A673 (cell line): ENCODE data around the gene RPS2. TPM values are rescaled to one million over a fixed set of nuclear protein-coding genes. Genes with fewer than 3 reads are reported as not detected.
A peak's percentile ranks its signal among the peaks of the same experiment; 100 is the strongest.

Source experiments
- BruUV-seq: library from RNA; stranded (reverse); fragments of 400-500 nt; replicated peaks from 2 replicates; lab custom pipeline; 2021; lab: Mats Ljungman, UMichigan
- CTCF ChIA-PET: fragments of 300-600 bp; sonication (Branson Sonifier 250); formaldehyde crosslinking; loops from one replicate; lab custom pipeline; 2022; ENCODE audit warnings: antibody characterized with exemption; lab: Charles Lee
- POLR2A ChIA-PET: fragments of 300-600 bp; sonication (Branson Sonifier 250); formaldehyde crosslinking; loops from one replicate; lab custom pipeline; 2022; ENCODE audit warnings: antibody characterized with exemption; ENCODE audit not compliant: low non-redundant PET; lab: Charles Lee
- DNase-seq: peaks from one replicate; pipeline ENCODE4 v3.0.0-alpha.2; 2015; ENCODE audit warnings: low spot score
- H3K27ac ChIP-seq: fragments of 200-600 bp; sonication (generic); 2 replicates; pipeline ENCODE4 v1.5.1; 2016; ENCODE audit warnings: mixed run types, low read depth, mild to moderate bottlenecking, mixed read lengths, antibody characterized with exemption, low read length; ENCODE audit not compliant: poor library complexity, severe bottlenecking
- H3K27me3 ChIP-seq: fragments of 200-600 bp; sonication (generic); replicated peaks from 2 replicates; pipeline ENCODE4 v1.6.1; 2017; ENCODE audit warnings: mixed run types, low read depth, mild to moderate bottlenecking, mixed read lengths, antibody characterized with exemption, low read length; ENCODE audit not compliant: insufficient read depth, poor library complexity
- H3K36me3 ChIP-seq: fragments of 200-600 bp; sonication (generic); 2 replicates; pipeline ENCODE4 v1.6.1; 2016; ENCODE audit warnings: mixed run types, mild to moderate bottlenecking, mixed read lengths, antibody characterized with exemption, low read length; ENCODE audit not compliant: insufficient read depth, poor library complexity, severe bottlenecking
- H3K4me1 ChIP-seq: fragments of 200-600 bp; sonication (generic); 2 replicates; pipeline ENCODE4 v1.6.1; 2017; ENCODE audit warnings: mixed run types, mild to moderate bottlenecking, mixed read lengths, antibody characterized with exemption, low read length; ENCODE audit not compliant: insufficient read depth, poor library complexity, severe bottlenecking
- H3K4me3 ChIP-seq: fragments of 200-600 bp; sonication (generic); 2 replicates; pipeline ENCODE4 v1.5.1; 2016; ENCODE audit warnings: low read depth, mixed run types, mild to moderate bottlenecking, mixed read lengths, low read length; ENCODE audit not compliant: poor library complexity, severe bottlenecking
- H3K9me3 ChIP-seq: fragments of 200-600 bp; sonication (generic); 2 replicates; pipeline ENCODE4 v1.6.1; 2016; ENCODE audit warnings: mixed run types, low read depth, mild to moderate bottlenecking, mixed read lengths, antibody characterized with exemption, low read length; ENCODE audit not compliant: poor library complexity, severe bottlenecking
- CTCF ChIP-seq: fragments of 300-800, 200-600 bp; sonication (generic); conservative IDR thresholded peaks from 2 replicates; pipeline ENCODE4 v1.5.1; 2017; ENCODE audit warnings: low read depth, mild to moderate bottlenecking, antibody characterized with exemption, low read length, moderate library complexity, mixed read lengths
- EZH2 ChIP-seq: fragments of 200-600 bp; sonication (generic); IDR thresholded peaks from 2 replicates; pipeline ENCODE4 v1.6.1; 2017; ENCODE audit warnings: borderline replicate concordance, low read depth, mild to moderate bottlenecking, mixed read lengths, antibody characterized with exemption, low read length; ENCODE audit not compliant: poor library complexity, severe bottlenecking
- intact Hi-C: fragments of 100-400 bp; cut with micrococcal nuclease; formaldehyde crosslinking; loops from one replicate; pipeline ENCODE4 v1.10.0; 2022; ENCODE audit not compliant: unreplicated experiment
- total RNA-seq: library from RNA; stranded (reverse); gene quantifications from 2 replicates; pipeline ENCODE4 v1.2.3, GENCODE V29; 2021

RPS2 gene
- total RNA-seq, 1 experiment from 2014 or later: 3,326 TPM

DNA sequence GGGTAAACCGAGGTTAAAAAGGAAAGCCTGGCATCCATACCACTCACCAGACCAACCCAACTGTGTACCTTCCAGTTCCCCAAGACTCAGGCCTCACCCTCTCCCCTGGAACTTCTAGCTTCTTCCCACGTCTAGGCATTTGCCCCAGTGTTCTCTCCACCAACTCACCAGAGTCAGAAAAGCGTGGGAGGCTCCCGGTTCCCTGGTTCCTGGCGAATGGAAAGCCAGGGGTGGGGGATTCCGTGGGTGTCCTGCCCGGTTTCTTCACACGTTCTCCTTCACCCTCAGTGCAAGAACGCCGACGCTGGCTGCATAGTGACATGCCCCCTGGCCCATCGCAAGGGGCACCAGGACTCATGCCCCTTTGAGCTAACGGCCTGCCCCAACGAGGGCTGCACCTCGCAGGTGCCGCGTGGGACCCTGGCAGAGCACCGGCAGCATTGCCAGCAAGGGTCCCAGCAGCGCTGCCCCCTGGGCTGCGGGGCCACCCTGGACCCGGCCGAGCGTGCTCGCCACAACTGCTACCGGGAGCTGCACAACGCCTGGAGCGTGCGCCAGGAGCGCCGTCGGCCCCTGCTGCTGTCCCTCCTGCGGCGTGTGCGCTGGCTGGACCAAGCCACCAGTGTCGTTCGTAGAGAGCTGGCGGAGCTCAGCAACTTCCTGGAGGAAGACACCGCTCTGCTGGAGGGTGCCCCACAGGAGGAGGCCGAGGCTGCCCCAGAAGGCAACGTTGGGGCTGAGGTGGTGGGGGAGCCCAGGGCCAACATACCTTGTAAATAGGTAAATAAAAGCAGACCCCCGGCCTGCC lies 3.7 kb upstream of the RPS2 start:
- Histone ChIP-seq H3K36me3 (peaks cover 8% of the 10 kb centered on the region), H3K4me1 (peaks cover 13% of the 10 kb centered on the region), H3K27me3 (no peaks in the 10 kb centered on the region), H3K9me3 (no peaks in the 10 kb centered on the region), H3K4me3 (no peak overlapping the region), H3K27ac (no peak overlapping the region)
- ChIA-PET CTCF (interaction anchor here (0.6 kb wide), 1 partner anchor 647 kb away, joined by 5 read pairs; no protein-coding TSS in a partner anchor), POLR2A (no interaction called here)
- TF ChIP-seq CTCF: no peak
- intact Hi-C loops: no loop called here
- BruUV-seq: no TSS peak
- no peak for DNase-seq

DNA sequence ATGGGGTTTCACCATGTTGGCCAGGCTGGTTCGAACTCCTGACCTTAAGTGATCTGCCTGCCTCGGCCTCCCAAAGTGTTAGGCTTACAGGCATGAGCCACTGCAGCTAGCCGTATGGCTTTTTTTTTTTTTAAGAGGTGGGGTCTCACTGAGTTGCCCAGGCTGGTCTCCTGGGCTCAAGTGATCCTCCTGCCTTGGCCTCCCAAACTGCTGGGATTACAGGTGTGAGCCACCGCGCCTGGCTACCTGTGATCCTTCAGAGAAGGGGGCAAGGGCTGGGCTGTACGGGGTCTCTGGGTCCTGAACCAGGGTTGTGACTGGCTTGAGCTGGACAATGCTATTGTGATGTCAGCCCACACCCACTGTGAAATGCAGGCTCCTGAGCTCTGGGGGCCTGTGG lies 1.8 kb upstream of the RPS2 start, which contains the start of gene RNF151:
TSS of gene RNF151 (plus strand) at position 397 of the 400 bp plus-strand sequence. CDS start 26 bp downstream, outside the sequence.
- no peaks in the 10 kb centered on the region for H3K27me3 ChIP-seq
- no peaks in the 10 kb centered on the region for H3K9me3 ChIP-seq
- intact Hi-C loops: no loop called here
- ChIA-PET CTCF (interaction anchor here (0.5 kb wide), 1 partner anchor 174 kb away, joined by 3 read pairs; no protein-coding TSS in a partner anchor), POLR2A (interaction anchor here (0.6 kb wide), 1 partner anchor 1243 kb away, joined by 3 read pairs; no protein-coding TSS in a partner anchor)
- H3K36me3 ChIP-seq: peaks cover 27% of the 10 kb centered on the region
- peak within 1 kb of the TSS; percentile 88 for H3K4me3 ChIP-seq
- peak within 1 kb of the TSS; percentile 95 for H3K27ac ChIP-seq
- H3K4me1 ChIP-seq: peaks cover 13% of the 10 kb centered on the region
- no TSS peak for BruUV-seq
- DNase-seq: no peak
- TF ChIP-seq CTCF: no peak

- BruUV-seq: TSS peak; percentile 66
- TF ChIP-seq CTCF (no peak), EZH2 (no peak)
Measured at GRCh38 chr16:1965396-1966001, 873 bp upstream of the RPS2 start.

More at GRCh38 chr16:1965396-1966001, 873 bp upstream of the RPS2 start:
- ChIA-PET CTCF (interaction anchor here (0.5 kb wide), 1 partner anchor 175 kb away, joined by 3 read pairs; no protein-coding TSS in a partner anchor), POLR2A (interaction anchor here (0.6 to 1.1 kb wide), 2 partner anchors 13 to 16 kb away, joined by 3 to 4 read pairs; partner anchors contain the start of gene NOXO1)
- peak overlapping the region; percentile 88 for H3K4me3 ChIP-seq
- no peaks in the 10 kb centered on the region for H3K9me3 ChIP-seq
- no peaks in the 10 kb centered on the region for H3K27me3 ChIP-seq
- DNase-seq: no peak
- peaks cover 27% of the 10 kb centered on the region for H3K36me3 ChIP-seq
- H3K27ac ChIP-seq: peak overlapping the region; percentile 95
- intact Hi-C loops: no loop called here
- H3K4me1 ChIP-seq: peaks cover 16% of the 10 kb centered on the region
